Left forelimb (tissue), 1 donor: ENCODE results near the gene RABAC1.
A peak's percentile ranks its signal among the peaks of the same experiment; 100 is the strongest.

ENCODE experiments used
- DNase-seq: peaks from one replicate; pipeline ENCODE4 v3.0.0-alpha.2; 2018; ENCODE audit warnings: low spot score

RABAC1 gene

DNA sequence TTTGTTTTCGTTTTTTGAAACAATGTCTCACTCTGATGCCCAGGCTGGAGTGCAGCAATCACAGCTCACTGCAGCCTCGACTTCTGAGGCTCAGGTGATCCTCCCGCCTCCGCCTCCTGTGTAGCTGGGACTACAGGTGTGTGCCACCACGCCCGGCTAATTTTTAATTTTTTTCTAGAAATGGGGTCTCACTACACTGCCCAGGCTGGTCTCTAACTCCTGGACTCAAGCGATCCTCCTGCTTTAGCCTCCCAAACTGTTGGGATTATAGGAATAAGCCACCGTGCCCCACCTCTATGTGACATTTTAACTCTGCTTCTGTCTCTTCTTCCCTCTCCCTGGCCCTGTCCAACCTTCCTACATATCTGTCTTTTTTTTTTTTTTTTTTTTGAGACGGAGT is 29.8 kb upstream of the RABAC1 start:
- no peak for DNase-seq

- DNase-seq, result no peak
Measured at GRCh38 chr19:41987141-41987860, 28.2 kb upstream of the RABAC1 start.

DNA sequence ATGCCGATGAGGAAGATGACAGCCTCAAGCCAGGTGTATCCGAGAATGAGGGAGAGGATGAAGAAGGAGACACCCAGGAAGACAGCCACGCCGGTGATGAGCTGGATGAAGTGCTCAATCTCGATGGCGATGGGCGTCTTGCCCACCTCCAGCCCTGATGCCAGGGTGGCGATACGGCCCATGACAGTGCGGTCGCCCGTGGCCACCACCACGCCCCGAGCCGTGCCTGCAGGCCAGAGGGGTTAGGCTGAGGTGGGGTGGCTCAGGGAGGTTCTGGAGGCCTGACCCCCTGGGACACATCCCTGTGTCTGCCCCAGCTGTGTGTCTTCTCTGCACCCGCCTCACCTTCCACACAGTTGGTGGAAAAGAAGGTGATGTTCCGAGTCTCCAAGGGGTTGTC is 25.8 kb upstream of the RABAC1 start:
- DNase-seq, result no peak

DNA sequence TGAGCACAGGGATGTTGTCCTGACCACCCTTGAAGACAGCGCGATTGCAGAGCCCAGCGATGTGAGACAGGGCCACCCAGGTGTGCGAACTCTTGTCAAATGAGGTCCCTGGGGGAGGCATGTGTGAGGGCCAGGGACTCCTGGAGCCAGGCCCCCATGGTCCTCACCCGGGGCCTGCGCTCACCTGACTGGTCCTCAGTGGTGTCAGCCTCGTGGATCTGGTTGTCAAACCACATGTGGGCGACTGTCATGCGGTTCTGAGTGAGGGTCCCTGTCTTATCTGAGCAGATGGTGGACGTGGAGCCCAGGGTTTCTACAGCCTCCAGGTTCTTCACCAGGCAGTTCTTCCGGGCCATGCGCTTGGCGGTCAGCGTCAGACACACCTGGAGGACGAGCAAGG is 22.6 kb upstream of the RABAC1 start:
- DNase-seq, result no peak

- no peak for DNase-seq
Measured at GRCh38 chr19:41978470-41978869, 19.3 kb upstream of the RABAC1 start.

DNA sequence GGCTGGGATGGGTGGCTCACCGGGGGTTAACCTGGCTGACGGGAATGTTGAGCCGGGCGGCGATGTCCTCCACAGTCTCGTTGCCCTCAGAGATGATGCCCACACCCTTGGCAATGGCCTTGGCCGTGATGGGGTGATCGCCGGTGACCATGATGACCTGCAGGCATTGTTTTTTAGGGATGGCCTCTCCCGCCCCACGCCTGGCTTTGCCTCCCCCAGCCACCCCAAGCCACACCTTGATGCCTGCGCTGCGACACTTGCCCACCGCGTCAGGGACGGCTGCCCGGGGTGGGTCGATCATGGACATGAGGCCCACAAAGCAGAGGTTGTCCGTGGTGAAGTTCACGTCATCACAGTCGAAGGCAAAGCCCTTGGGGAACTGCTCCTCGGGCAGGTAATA is 18.8 kb upstream of the RABAC1 start:
- no peak for DNase-seq

DNA sequence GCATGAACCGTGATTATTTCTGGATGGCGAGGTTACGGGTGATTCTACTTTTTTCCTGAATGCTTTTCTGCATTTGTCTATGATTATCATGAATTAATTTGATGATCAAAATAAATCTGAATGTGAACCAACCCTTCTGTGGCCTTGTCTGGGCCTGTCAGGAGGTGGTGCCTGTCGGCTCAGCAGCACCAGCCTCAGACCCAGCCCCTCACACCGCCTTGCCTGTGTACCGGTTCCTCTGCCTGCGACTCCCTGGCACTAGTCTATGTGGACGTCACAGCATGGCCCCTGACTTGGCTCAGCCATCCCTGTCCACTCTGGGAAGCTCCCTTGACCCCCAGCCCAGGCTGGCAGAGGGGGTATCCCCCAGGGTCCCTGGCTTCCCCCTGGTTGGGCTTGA is 15.5 kb upstream of the RABAC1 start:
- DNase-seq, result no peak

DNA sequence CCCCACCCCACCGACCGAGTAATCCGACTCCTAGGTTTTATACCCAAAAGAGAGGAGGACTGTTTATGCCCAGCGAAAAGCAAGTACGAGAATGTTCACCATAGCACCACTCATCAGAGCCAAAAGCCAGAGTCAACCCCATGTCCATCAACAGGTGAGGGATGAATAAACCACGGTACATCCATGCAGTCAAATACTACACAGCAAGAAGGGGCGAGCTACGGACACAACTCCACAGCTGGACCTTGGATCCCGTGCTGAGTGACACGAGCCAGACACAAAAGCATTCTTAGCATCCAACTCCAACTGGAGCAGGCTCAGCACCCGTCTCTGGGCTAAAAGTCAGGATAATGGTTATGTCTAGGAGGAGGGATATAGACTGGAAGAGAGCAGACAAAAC is 12.2 kb upstream of the RABAC1 start:
- DNase-seq, result no peak

DNA sequence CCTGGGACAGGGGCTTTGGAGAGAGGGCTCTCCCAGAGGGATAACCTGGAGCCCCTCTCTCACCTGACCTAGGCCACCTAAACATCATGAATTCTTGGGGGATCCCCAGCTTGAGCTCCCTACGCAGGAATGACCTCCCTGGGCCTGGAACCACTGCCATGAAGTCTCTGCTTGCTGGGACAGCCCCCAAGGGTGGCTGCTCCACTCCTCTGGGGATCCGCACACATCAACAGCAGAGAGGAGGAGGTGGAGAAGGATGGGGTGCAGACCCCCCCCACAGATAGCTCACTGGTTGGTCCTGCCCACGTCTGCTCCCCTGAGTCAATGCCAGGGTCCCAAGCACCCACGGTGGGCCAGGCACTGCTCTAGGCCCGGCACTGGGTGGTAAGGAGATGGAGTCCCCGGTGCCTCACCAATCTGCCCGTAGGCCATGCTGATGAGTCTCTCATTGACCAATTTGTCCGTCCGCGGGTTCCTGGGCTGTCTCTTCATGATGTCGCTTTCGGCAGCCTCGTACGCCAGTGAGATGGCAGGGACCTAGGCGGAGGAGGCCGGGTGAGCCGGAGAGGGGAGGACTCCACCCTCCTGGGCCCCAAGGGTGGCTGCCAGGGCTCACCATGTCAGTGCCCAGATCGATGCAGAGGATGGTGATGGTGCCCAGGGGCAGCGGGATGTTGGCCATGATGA is 10.8 kb upstream of the RABAC1 start:
- DNase-seq, result no peak

DNA sequence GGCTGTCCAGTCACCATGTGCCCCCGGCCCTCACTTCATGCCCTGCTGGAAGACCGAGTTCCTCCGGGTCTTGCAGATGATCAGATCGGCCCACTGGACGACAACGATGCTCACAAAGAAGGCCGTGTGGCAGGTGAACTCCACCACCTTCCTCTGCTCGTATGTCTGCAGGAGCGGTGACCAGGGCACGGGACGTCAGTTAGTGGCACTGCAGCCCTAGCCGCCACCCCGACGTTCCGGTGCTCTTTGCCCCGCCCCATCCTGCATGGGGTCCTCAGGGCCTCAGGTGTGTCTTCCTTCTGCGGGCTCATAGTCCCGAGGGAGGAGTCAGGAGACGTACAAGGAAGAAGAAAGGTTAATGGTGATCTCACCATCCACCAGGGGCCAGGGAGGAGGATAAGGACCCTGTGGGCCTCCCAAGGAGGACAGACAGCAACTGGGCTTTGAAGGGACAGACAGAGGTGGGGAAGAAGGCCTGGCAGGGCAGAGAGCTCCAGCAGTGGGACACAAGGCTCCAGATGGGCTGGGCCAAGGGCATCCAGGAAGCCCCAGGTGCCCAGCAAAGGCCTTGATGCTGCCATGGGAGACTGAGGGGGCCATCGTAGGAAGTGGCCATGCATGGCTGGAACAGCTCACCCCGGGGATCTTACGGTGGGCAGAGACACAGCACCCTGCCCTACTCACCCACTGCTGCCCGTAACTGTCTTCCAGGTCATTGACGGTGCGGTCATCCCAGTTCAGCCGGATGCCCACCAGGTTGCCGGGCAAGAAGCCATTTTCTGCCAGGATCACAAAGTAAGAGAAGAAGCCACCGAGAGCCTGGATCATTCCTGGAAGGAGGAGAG is 9.9 kb upstream of the RABAC1 start:
- no peak for DNase-seq

- no peak for DNase-seq
Measured at GRCh38 chr19:41967054-41967783, 8.1 kb upstream of the RABAC1 start.

DNA sequence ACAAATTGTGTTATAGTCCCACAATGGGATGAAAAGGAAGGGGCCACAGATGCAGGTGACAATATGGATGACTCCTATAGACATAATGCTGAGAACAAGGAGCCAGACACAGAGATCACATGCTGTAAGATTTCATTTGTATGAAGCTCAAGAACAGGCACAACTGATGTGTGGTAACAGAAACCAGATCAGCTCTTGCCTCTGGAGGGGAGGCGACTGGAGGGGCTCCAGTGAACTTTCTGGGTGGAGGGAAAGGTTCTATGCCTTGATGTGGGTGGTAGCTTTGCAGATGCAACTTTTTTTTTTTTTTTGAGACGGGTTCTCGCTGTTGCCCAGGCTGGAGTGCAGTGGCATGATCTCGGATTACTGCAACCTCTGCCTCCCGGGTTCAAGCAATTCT is 6.0 kb upstream of the RABAC1 start:
- DNase-seq, result no peak

- no peak for DNase-seq
Measured at GRCh38 chr19:41960973-41961372, 1.9 kb upstream of the RABAC1 start.

DNA sequence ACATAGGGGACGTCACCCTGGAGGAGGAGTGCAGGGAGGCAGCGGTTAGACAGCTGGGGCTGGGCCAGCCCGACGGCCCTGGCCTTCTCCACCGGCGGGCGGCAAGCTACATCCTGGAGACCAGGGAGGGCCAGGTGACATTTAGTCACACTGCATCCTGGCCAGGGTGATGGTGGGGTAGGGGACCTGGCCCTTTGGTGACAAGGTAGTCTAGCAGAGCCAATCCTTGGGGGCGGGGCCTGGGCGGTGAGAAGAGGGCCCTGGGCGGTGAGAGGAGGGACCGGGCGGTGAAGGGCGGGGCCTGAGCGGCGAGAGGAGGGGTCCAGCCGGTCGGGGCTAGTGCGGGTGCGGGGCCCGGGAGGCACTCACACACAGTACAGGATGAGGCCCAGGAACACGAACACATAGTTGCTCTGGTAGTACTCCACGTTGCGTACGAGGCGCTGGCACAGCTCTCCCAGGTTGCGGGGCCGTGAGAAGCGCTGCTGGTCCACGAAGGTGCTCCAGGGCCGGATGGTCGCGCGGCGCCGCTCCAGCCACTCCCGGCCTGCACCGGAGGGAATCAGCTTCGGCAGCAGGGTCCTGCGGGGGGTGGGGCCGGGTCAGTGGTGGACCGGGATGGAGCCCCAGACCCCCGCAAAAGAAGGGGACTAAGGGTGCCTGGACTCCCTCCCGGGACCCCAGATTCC is 610 bp downstream of the RABAC1 start:
- DNase-seq, result peak; percentile 88

GRCh38 chr19:41957838-41958366 is 1.2 kb downstream of the RABAC1 start:
- DNase-seq, result peak; percentile 75

- no peak for DNase-seq
Measured at GRCh38 chr19:41957161-41957837, 1.8 kb downstream of the RABAC1 start.

- no peak for DNase-seq
Measured at GRCh38 chr19:41956621-41957020, 2.5 kb downstream of the RABAC1 start.

DNA sequence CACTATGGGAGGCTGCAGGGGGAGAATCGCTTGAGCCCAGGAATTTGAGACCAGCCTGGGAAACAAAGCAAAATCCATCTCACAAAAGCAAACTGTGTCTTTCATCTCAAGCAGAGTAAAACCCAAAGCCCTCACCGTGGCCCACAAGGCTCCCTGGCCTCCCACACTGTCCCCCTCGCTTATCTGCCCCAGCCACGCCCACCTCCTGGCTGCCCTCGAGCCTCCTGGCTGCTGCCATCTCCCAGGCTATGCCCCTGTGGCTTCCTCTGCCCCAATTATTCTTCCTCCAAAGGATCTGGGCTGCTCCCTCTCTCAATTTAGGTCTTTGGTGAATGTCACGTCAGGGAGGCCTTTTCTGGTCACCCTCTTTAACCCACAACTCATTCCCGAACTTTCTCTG is 3.6 kb downstream of the RABAC1 start:
- no peak for DNase-seq

GRCh38 chr19:41951686-41952172 is 7.4 kb downstream of the RABAC1 start:
- peak; percentile 84 for DNase-seq

- DNase-seq, result no peak
Measured at GRCh38 chr19:41947091-41947490, 12.0 kb downstream of the RABAC1 start.
